GM12878 (cell line): Measurements from ENCODE around the gene POLR2F.

Experiments used
- POLR2A ChIP-seq: IDR thresholded peaks from 2 replicates; pipeline ENCODE4 v1.6.1; 2011; ENCODE audit warnings: low read depth, mild to moderate bottlenecking, low read length
- RAD21 ChIP-seq: IDR thresholded peaks from 2 replicates; pipeline ENCODE4 v1.6.1; 2011; ENCODE audit warnings: mild to moderate bottlenecking, low read depth, low read length, moderate library complexity; ENCODE audit not compliant: insufficient read depth
- SMC3 ChIP-seq: IDR thresholded peaks from 2 replicates; pipeline ENCODE4 v1.6.1; 2011; ENCODE audit warnings: low read length, improper control_type of control experiment, borderline replicate concordance
- YBX1 ChIP-seq: fragments of 450-650 bp; IDR thresholded peaks from 2 replicates; pipeline ENCODE4 v1.6.1; 2016; ENCODE audit warnings: antibody characterized with exemption
- ZNF217 ChIP-seq: fragments of 450-650 bp; IDR thresholded peaks from 2 replicates; pipeline ENCODE4 v1.6.1; 2017; ENCODE audit warnings: antibody characterized with exemption, mild to moderate bottlenecking
- TF ChIP-seq, protein P1 (sequence below): IDR thresholded peaks from 2 replicates; pipeline ENCODE4 v1.6.1; 2012; ENCODE audit warnings: low read depth, low read length, improper control_type of control experiment
- TF ChIP-seq, protein P2 (sequence below), 3 experiments: IDR thresholded peaks in 2 of 3; conservative IDR thresholded peaks in 1 of 3; 2 replicates each; pipeline ENCODE4 v1.5.1; 2011; ENCODE audit warnings: low read depth in 3 of 3, low read length in 3 of 3, mild to moderate bottlenecking in 3 of 3, control low read depth in 2 of 3, moderate library complexity in 2 of 3, inconsistent platforms in 1 of 3, mixed read lengths in 1 of 3; ENCODE audit not compliant: control insufficient read depth in 2 of 3, insufficient read depth in 1 of 3; ENCODE audit errors: extremely low read depth in 1 of 3
- TF ChIP-seq, protein P3 (sequence below): IDR thresholded peaks from 2 replicates; pipeline ENCODE4 v1.6.1; 2012; ENCODE audit warnings: mild to moderate bottlenecking, low read depth, low read length
- TF ChIP-seq, protein P4 (sequence below): fragments of 450-650 bp; IDR thresholded peaks from 2 replicates; pipeline ENCODE4 v1.6.1; 2017; ENCODE audit warnings: mild to moderate bottlenecking

DNA sequence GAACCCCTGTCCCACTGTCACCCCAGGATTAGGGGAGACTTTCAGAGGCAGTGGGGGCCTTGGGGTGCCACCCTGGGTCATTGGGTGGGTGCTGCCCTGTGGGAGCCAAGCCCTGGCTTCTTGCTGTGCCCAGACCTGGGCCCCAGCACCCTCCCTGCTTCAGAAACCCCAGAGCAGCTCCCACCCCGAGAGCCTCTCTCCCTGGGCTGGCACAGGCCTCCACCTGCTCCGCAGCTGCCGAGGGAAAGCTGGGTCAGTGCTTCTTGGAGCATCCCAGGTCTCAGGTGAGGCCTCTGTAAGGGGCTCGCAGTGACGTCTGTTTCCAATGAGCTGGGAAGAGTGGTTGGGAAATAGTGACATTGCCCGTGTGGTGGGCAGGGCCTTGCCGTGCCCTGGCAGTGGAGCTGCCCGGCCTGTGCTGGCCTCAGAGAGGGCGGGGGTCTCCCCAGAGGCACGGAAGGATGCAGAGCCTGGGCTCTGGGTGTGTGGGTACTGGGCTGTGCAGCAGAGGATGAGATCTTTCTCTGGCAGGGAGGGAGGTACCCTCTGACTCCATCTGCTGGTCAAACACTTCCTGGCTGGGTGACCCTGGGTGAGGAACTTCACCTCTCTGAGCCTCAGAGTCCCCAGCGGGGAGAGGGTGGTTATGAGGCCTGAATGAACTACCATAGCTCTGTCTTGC lies 23.1 kb upstream of the POLR2F start:
- TF ChIP-seq, protein P1, sequence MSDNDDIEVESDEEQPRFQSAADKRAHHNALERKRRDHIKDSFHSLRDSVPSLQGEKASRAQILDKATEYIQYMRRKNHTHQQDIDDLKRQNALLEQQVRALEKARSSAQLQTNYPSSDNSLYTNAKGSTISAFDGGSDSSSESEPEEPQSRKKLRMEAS: no peak
- TF ChIP-seq RAD21 (no peak), POLR2A (no peak), SMC3 (peak; percentile 18; the same call in 1 of the 2 replicates), ZNF217 (no peak), YBX1 (no peak)
- TF ChIP-seq, protein P2, sequence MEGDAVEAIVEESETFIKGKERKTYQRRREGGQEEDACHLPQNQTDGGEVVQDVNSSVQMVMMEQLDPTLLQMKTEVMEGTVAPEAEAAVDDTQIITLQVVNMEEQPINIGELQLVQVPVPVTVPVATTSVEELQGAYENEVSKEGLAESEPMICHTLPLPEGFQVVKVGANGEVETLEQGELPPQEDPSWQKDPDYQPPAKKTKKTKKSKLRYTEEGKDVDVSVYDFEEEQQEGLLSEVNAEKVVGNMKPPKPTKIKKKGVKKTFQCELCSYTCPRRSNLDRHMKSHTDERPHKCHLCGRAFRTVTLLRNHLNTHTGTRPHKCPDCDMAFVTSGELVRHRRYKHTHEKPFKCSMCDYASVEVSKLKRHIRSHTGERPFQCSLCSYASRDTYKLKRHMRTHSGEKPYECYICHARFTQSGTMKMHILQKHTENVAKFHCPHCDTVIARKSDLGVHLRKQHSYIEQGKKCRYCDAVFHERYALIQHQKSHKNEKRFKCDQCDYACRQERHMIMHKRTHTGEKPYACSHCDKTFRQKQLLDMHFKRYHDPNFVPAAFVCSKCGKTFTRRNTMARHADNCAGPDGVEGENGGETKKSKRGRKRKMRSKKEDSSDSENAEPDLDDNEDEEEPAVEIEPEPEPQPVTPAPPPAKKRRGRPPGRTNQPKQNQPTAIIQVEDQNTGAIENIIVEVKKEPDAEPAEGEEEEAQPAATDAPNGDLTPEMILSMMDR (IDR thresholded peaks at IDR 0.05 in 2 of 3, conservative IDR thresholded peaks at IDR 0.05 in 1 of 3; ENCODE audit: control insufficient read depth in 2 of 3, extremely low read depth in 1 of 3, insufficient read depth in 1 of 3, low read depth in 3 of 3, low read length in 3 of 3): peak; percentile 40 to 50 (median 48)
- TF ChIP-seq, protein P3, sequence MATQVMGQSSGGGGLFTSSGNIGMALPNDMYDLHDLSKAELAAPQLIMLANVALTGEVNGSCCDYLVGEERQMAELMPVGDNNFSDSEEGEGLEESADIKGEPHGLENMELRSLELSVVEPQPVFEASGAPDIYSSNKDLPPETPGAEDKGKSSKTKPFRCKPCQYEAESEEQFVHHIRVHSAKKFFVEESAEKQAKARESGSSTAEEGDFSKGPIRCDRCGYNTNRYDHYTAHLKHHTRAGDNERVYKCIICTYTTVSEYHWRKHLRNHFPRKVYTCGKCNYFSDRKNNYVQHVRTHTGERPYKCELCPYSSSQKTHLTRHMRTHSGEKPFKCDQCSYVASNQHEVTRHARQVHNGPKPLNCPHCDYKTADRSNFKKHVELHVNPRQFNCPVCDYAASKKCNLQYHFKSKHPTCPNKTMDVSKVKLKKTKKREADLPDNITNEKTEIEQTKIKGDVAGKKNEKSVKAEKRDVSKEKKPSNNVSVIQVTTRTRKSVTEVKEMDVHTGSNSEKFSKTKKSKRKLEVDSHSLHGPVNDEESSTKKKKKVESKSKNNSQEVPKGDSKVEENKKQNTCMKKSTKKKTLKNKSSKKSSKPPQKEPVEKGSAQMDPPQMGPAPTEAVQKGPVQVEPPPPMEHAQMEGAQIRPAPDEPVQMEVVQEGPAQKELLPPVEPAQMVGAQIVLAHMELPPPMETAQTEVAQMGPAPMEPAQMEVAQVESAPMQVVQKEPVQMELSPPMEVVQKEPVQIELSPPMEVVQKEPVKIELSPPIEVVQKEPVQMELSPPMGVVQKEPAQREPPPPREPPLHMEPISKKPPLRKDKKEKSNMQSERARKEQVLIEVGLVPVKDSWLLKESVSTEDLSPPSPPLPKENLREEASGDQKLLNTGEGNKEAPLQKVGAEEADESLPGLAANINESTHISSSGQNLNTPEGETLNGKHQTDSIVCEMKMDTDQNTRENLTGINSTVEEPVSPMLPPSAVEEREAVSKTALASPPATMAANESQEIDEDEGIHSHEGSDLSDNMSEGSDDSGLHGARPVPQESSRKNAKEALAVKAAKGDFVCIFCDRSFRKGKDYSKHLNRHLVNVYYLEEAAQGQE: no peak
- TF ChIP-seq, protein P4, sequence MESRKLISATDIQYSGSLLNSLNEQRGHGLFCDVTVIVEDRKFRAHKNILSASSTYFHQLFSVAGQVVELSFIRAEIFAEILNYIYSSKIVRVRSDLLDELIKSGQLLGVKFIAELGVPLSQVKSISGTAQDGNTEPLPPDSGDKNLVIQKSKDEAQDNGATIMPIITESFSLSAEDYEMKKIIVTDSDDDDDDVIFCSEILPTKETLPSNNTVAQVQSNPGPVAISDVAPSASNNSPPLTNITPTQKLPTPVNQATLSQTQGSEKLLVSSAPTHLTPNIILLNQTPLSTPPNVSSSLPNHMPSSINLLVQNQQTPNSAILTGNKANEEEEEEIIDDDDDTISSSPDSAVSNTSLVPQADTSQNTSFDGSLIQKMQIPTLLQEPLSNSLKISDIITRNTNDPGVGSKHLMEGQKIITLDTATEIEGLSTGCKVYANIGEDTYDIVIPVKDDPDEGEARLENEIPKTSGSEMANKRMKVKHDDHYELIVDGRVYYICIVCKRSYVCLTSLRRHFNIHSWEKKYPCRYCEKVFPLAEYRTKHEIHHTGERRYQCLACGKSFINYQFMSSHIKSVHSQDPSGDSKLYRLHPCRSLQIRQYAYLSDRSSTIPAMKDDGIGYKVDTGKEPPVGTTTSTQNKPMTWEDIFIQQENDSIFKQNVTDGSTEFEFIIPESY: no peak
